Heart left ventricle (tissue), 16 donors: ENCODE results near the gene TMEM8B. TPM values are rescaled to one million over a fixed set of nuclear protein-coding genes. Genes with fewer than 3 reads are reported as not detected.

ENCODE experiments used
- ATAC-seq, 4 donors: fragments of 200-7000 bp; cut with Tn5 transposase; one replicate each; pipeline ENCODE4 v1.9.1; 2020 to 2022; ENCODE audit warnings: moderate library complexity in 4 of 4, mild to moderate bottlenecking in 3 of 4, moderate number of reproducible peaks in 1 of 4
- DNase-seq, 5 donors: peaks; one replicate each; pipeline ENCODE4 v3.0.0-alpha.2; 2020
- H3K27ac ChIP-seq, 12 donors: fragments of 200-600 bp; sonication (generic) in 4 of 12; one replicate each; pipeline versions ENCODE4 v1.5.0 to v1.8.0; 2016 to 2022; ENCODE audit warnings: mild to moderate bottlenecking in 2 of 12
- H3K27me3 ChIP-seq, 9 donors: fragments of 200-600 bp; sonication (generic) in 2 of 9; one replicate each; pipeline versions ENCODE4 v1.5.1 to v1.8.0; 2016 to 2022; ENCODE audit warnings: mild to moderate bottlenecking in 3 of 9
- H3K36me3 ChIP-seq, 9 donors: fragments of 200-600 bp; sonication (generic) in 2 of 9; one replicate each; pipeline versions ENCODE4 v1.5.0 to v1.8.0; 2018 to 2022; ENCODE audit warnings: mild to moderate bottlenecking in 2 of 9
- H3K4me1 ChIP-seq, 12 donors: fragments of 200-600 bp; sonication (generic) in 4 of 12; one replicate each; pipeline versions ENCODE4 v1.5.0 to v1.8.0; 2016 to 2022; ENCODE audit warnings: mild to moderate bottlenecking in 3 of 12
- H3K4me3 ChIP-seq, 12 donors: fragments of 200-600 bp; sonication (generic) in 4 of 12; one replicate each; pipeline versions ENCODE4 v1.5.0 to v1.8.0; 2017 to 2022; ENCODE audit warnings: mild to moderate bottlenecking in 9 of 12, moderate library complexity in 4 of 12
- H3K9me3 ChIP-seq, 12 donors: fragments of 200-600 bp; sonication (generic) in 4 of 12; one replicate each; pipeline versions ENCODE4 v1.5.0 to v1.8.0; 2016 to 2022; ENCODE audit warnings: mild to moderate bottlenecking in 1 of 12
- CTCF ChIP-seq, 12 donors: fragments of 200-600 bp; sonication (generic) in 4 of 12; IDR thresholded peaks; one replicate each; pipeline versions ENCODE4 v1.5.0 to v1.8.0; 2018 to 2022; ENCODE audit warnings: antibody characterized with exemption in 12 of 12, mild to moderate bottlenecking in 5 of 12
- POLR2A ChIP-seq, 2 donors: fragments of 450-650 bp; IDR thresholded peaks; one replicate each; pipeline ENCODE4 v1.6.1; 2017; ENCODE audit warnings: antibody characterized with exemption in 2 of 2, mild to moderate bottlenecking in 2 of 2, moderate library complexity in 2 of 2
- WGBS, 4 donors: extraction: QIAGEN DNeasy Blood & Tissue Kit in 2 of 4; methylation state at CpG; one replicate each; pipeline versions ENCODE4 v1.1.5 to v1.1.7; 2013 to 2018; 5-methylcytosine and 5-hydroxymethylcytosine counted together
- intact Hi-C, 10 donors: fragments of 100-400 bp; cut with DNase I; formaldehyde crosslinking; loops; one replicate each; pipeline versions ENCODE4 v1.11.1 to v1.14.2; 2022
- polyA plus RNA-seq, 2 donors: library from polyadenylated mRNA; stranded (reverse); fragments of 200-250 nt; gene quantifications; one replicate each; pipeline ENCODE4 v1.2.3, GENCODE V29; 2013
- total RNA-seq, 9 donors: library from RNA; depleted of rRNA in 2 of 9; stranded (reverse); fragments of >200 nt in 2 of 9; fragmentation: NEBNext Ultra II Directional in 3 of 9; extraction: Animal tissue kit (Norgen Biotek cat#: 25700) in 3 of 9; gene quantifications; one replicate each; pipeline versions ENCODE4 v1.1.0 to v1.2.4, GENCODE V29; 2016 to 2023
- donor health status: ischemic (EF 13 %, LVEDD 7.1; RV severe dilation, severe dysfunction).
- donor health status: healthy with polysubstance abuse.
- donor health status: DM: no; HTN: yes; CAD: no.
- donor health status: DM: no; HTN: no; CAD: no.
- donor health status: ischemic (EF 25% LVEDD 6.9; RV normal size, moderate dysfunction).
- donor health status: ischemic (EF 25% LVEDD 5.7; RV mildly dilated, moderate dysfunction).
- donor health status: healthy.
- donor health status: DM: yes; HTN: yes; CAD: no.
- donor health status: ischemic (EF 35%, LVEDD 5.7; RV mildly dilated, moderate dysfunction).
- donor health status: nonischemic (EF 11% LVEDD 7.7; RV severe dilation, severe dysfunction).
- donor health status: DM: yes; HTN: yes; CAD: no.
- donor health status: PGD.
- donor health status: ischemic (EF 29% LVEDD 5.4; RV normal size, mild dysfunction).
- donor health status: nonischemic (EF 23%, LVEDD 6.1; RV moderate dilation, normal function).

TMEM8B gene
- total and polyA plus RNA-seq, 11 donors, result 7.9 to 21.4 (median 17.9) TPM

- Histone ChIP-seq H3K27ac (no peak overlapping the region), H3K9me3 (no peaks in the 10 kb centered on the region), H3K36me3 (no peaks in the 10 kb centered on the region), H3K4me3 (no peak overlapping the region), H3K4me1 (peaks cover 0 to 23% (median 0%) of the 10 kb centered on the region in 12 donors), H3K27me3 (peaks cover 0 to 20% (median 0%) of the 10 kb centered on the region in 9 donors)
- ATAC-seq (no peak), DNase-seq (no peak)
- intact Hi-C loops, result no loop called here
- WGBS, 4 donors, result 87 to 96% (median 92%) methylated on average over 4 of the region's 4 CpGs
- TF ChIP-seq CTCF (IDR thresholded peaks at IDR 0.05), result no peak
- no peak for TF ChIP-seq POLR2A (IDR thresholded peaks at IDR 0.05)
Measured at GRCh38 chr9:35862328-35862727, 33.3 kb downstream of the TMEM8B start.

- peak in 2 of 4 donors; percentile 29 to 33 for ATAC-seq
- peaks cover 0 to 20% (median 0%) of the 10 kb centered on the region in 9 donors for H3K27me3 ChIP-seq
- no peak for DNase-seq
- 75 to 87% (median 81%) methylated on average over 8 of the region's 8 CpGs for WGBS, 4 donors
- intact Hi-C loops, result no loop called here
- TF ChIP-seq CTCF (IDR thresholded peaks at IDR 0.05), result no peak
- TF ChIP-seq POLR2A (IDR thresholded peaks at IDR 0.05), result no peak
- no peak overlapping the region for H3K4me3 ChIP-seq
- no peaks in the 10 kb centered on the region for H3K9me3 ChIP-seq
- peaks cover 0 to 20% (median 0%) of the 10 kb centered on the region in 12 donors for H3K4me1 ChIP-seq
- no peaks in the 10 kb centered on the region for H3K36me3 ChIP-seq
- H3K27ac ChIP-seq, result no peak overlapping the region
Measured at GRCh38 chr9:35863583-35863982, 34.6 kb downstream of the TMEM8B start.

- peaks cover 0 to 8% (median 0%) of the 10 kb centered on the region in 12 donors for H3K4me1 ChIP-seq
- no peak overlapping the region for H3K27ac ChIP-seq
- ATAC-seq (no peak), DNase-seq (no peak)
- H3K36me3 ChIP-seq, result no peaks in the 10 kb centered on the region
- intact Hi-C loops, result no loop called here
- no peak for TF ChIP-seq CTCF (IDR thresholded peaks at IDR 0.05)
- TF ChIP-seq POLR2A (IDR thresholded peaks at IDR 0.05), result no peak
- 88 to 93% (median 89%) methylated on average over 8 of the region's 8 CpGs for WGBS, 4 donors
- no peaks in the 10 kb centered on the region for H3K9me3 ChIP-seq
- H3K27me3 ChIP-seq, result peaks cover 0 to 20% (median 0%) of the 10 kb centered on the region in 9 donors
- H3K4me3 ChIP-seq, result no peak overlapping the region
Measured at GRCh38 chr9:35864695-35865255, 35.7 kb downstream of the TMEM8B start.

- Histone ChIP-seq H3K4me3 (no peak overlapping the region), H3K9me3 (no peaks in the 10 kb centered on the region), H3K27me3 (peaks cover 0 to 9% (median 0%) of the 10 kb centered on the region in 9 donors), H3K4me1 (peaks cover 0 to 5% (median 0%) of the 10 kb centered on the region in 12 donors), H3K36me3 (no peaks in the 10 kb centered on the region), H3K27ac (no peak overlapping the region)
- intact Hi-C loops, result no loop called here
- DNase-seq (no peak), ATAC-seq (no peak)
- WGBS, 4 donors, result 92 to 96% (median 94%) methylated on average over 4 of the region's 4 CpGs
- TF ChIP-seq POLR2A (IDR thresholded peaks at IDR 0.05), result no peak
- no peak for TF ChIP-seq CTCF (IDR thresholded peaks at IDR 0.05)
Measured at GRCh38 chr9:35867538-35867937, 38.5 kb downstream of the TMEM8B start.
